ENCODE measurements around the gene LRIF1.

DNA sequence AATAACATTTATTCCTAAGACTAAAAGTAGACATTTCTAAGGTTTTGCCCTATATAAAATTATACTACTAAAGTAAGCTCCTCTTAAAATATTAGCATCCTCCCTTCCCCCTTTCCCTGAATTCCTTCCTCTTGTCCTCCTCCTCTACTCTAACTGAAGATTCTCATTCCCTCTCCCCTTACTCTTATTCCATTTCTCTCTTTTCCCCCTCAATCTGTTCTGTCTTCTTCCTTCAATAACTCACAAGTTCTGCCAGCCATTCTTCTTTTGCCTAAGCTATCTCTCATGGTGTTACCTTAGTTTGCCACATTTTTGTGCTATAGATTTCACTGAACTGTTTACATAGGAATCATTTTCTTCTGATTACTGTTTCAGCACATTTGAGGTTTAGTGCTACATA, 10.7 kb downstream of the LRIF1 start:
- no peak for TF ChIP-seq TAF1 (IDR thresholded peaks at IDR 0.05; ENCODE audit: borderline replicate concordance, insufficient read depth, low read length)
- TF ChIP-seq, protein P1, sequence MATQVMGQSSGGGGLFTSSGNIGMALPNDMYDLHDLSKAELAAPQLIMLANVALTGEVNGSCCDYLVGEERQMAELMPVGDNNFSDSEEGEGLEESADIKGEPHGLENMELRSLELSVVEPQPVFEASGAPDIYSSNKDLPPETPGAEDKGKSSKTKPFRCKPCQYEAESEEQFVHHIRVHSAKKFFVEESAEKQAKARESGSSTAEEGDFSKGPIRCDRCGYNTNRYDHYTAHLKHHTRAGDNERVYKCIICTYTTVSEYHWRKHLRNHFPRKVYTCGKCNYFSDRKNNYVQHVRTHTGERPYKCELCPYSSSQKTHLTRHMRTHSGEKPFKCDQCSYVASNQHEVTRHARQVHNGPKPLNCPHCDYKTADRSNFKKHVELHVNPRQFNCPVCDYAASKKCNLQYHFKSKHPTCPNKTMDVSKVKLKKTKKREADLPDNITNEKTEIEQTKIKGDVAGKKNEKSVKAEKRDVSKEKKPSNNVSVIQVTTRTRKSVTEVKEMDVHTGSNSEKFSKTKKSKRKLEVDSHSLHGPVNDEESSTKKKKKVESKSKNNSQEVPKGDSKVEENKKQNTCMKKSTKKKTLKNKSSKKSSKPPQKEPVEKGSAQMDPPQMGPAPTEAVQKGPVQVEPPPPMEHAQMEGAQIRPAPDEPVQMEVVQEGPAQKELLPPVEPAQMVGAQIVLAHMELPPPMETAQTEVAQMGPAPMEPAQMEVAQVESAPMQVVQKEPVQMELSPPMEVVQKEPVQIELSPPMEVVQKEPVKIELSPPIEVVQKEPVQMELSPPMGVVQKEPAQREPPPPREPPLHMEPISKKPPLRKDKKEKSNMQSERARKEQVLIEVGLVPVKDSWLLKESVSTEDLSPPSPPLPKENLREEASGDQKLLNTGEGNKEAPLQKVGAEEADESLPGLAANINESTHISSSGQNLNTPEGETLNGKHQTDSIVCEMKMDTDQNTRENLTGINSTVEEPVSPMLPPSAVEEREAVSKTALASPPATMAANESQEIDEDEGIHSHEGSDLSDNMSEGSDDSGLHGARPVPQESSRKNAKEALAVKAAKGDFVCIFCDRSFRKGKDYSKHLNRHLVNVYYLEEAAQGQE (IDR thresholded peaks at IDR 0.05; ENCODE audit: insufficient read depth in 1 of 2, low read depth in 2 of 2, low read length in 2 of 2): no peak
- TF ChIP-seq SIN3A (IDR thresholded peaks at IDR 0.05; ENCODE audit: borderline replicate concordance, insufficient read depth, low read length): no peak
- no peak for TF ChIP-seq POLR2AphosphoS5 (IDR thresholded peaks at IDR 0.05; ENCODE audit: low read depth, low read length)

All from PFSK-1 (cell line).